Measurements from ENCODE around the gene SH3D19. TPM values are rescaled to one million over a fixed set of nuclear protein-coding genes. Genes with fewer than 3 reads are reported as not detected.
"Not testable (repeated sequence)": the region's sequence is repeated elsewhere in the genome, so short reads cannot be mapped to it uniquely, and the experiment has no call there.

SH3D19 gene
- total RNA-seq, 1 experiment from 2014 or later: 19.3 TPM

GRCh38 chr4:151322161-151322560, 3.2 kb downstream of the SH3D19 start:
- not testable (repeated sequence) for DNase-seq (ENCODE audit: extremely low read depth, low read depth)

GRCh38 chr4:151321586-151321985, 3.8 kb downstream of the SH3D19 start:
- no peak for DNase-seq (ENCODE audit: extremely low read depth, low read depth)

GRCh38 chr4:151319490-151319889, 5.9 kb downstream of the SH3D19 start:
- DNase-seq (ENCODE audit: extremely low read depth, low read depth): no peak

- no peak for DNase-seq (ENCODE audit: extremely low read depth, low read depth)
These were observed 6.9 kb downstream of the SH3D19 start for GRCh38 chr4:151318307-151319006.

GRCh38 chr4:151316645-151317044, 8.8 kb downstream of the SH3D19 start:
- no peak for DNase-seq (ENCODE audit: extremely low read depth, low read depth)

DNA sequence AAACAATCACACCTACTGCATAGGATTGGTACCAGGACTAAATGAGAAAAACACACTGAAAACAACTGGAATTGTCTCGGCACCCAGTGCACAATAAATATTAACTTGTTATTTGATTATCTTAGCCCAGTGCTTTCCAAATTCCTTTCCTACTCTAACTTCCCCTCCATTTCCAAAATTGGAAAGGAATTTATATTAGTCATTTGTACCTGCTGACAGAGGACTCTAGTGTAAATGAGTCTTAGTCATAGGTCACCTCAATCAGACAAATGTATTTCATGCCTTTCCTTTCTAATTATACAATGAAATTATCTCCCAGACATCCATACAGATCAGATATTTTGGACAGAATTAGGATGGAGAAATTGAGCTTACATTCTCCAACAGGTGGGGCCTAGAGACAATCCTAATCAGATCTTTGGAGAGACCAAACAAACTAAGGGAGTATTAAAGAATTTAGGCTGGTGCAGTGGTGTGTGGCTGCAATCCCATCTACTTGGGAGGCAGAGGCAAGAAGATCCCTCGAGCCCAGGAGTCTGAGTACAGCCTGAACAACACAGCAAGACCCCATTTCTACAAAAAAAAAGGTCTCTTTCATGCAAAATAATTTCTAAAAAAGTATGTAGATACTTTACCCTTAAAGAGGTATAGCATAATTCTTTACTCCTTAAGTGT, 10.1 kb downstream of the SH3D19 start:
- DNase-seq (ENCODE audit: extremely low read depth, low read depth): no peak

DNA sequence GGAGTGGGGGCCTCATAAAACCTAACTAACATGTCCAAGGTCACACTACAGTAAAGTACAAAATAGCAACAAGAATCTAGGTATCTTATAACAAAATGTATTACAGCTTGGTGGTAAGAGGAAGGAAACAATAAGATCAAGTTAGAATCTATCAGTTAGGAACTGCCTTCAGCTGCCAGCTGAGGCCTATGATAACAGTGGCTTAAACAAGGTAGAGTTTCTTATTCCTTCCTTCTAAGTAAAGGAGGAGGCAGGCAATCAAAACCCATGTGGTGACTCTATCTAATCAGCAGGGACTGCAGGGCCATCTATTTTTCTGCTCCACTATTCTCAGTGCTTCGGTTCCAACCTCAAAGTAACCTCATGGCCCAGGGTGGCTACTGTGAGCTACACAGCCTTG, 10.9 kb downstream of the SH3D19 start:
- DNase-seq (ENCODE audit: extremely low read depth, low read depth): no peak

GRCh38 chr4:151314010-151314355, 11.4 kb downstream of the SH3D19 start:
- DNase-seq (ENCODE audit: extremely low read depth, low read depth): no peak

GRCh38 chr4:151313306-151314009, 11.9 kb downstream of the SH3D19 start:
- no peak for DNase-seq (ENCODE audit: extremely low read depth, low read depth)

DNA sequence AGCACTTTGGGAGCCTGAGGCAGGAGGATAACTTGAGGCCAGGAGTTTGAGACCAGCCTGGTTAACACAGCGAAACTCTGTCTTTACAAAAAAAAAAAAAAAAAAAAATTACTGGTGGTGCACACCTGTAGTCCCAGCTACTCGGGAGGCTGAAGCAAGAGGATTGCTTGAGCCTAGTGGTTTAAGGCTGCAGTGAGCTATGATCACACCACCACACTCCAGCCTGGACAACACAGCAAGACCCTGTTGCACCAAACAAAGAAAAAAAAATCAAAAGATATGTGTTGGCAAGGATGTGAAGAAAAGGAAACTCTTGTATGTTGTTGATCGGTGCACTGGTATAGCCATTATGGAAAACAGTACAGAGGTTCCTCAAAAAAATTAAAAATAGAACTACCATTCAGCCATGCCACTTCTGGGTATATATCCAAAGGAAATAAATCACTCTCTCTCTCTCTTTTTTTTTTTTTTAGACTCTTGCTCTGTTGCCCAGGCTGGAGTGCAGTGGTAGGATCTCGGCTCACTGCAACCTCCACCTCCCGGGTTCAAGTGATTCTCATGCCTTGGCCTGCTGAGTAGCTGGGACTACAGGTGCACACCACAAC, 15.2 kb downstream of the SH3D19 start:
- DNase-seq (ENCODE audit: extremely low read depth, low read depth): no peak

- DNase-seq (ENCODE audit: extremely low read depth, low read depth): no peak
These were observed 20.6 kb downstream of the SH3D19 start for GRCh38 chr4:151304755-151305154.

- no peak for DNase-seq (ENCODE audit: extremely low read depth, low read depth)
These were observed 21.2 kb downstream of the SH3D19 start for GRCh38 chr4:151304226-151304625.

DNA sequence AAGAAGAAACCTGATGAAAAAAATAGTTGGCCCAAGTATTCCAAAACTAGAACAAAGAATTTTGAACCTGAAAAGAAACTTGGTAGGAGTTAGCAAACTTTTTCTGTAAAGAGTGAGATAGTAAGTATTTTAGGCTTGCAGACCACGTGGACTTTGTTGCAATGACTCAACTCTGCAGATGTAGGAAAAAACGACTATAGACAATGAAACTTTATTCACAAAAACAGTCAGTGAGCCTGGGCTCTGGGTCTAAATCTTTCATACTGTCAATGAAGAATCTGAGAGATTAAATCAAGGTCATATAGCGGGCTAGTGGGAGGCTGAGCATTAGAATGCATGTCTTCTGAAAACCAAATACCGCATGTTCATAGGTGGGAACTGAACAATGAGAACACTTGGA, 23.0 kb downstream of the SH3D19 start:
- DNase-seq (ENCODE audit: extremely low read depth, low read depth): no peak

DNA sequence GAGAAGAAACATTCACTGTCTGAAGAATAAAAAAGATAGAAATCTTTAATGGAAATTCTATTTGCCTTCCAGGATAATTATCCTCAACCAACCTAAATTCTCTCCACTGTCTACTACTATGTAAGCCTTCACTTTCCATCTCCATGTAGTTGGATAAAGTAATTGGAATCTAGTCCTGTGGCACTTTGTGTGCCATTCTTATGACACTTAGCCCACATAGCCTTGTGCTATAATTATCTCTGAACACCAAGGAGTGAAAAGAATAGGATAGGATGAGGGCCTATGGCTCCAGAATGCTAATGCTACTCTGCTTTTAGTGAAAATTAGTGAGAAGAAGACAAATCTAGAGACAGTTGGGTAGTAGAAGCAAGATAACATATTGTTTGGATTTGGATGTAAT, 28.2 kb downstream of the SH3D19 start:
- DNase-seq (ENCODE audit: extremely low read depth, low read depth): no peak

DNA sequence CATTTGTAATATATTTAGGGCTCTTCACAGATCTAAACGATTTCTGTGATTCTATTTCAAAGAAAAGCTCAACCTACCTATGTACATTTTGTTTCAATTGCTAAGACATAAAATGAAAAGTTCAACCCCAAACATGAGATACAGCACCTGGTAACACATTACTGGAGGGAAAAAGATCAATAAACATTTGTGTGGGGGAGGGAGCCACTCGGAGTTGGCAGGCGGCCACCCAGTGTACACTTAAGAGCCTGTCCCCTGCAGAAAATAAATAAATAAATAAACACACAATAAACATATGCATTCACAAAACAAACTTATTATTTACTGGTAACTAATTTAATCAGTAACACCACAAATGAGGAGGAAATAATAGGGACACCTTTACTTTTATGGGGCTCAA, 29.2 kb downstream of the SH3D19 start:
- no peak for DNase-seq (ENCODE audit: extremely low read depth, low read depth)

GRCh38 chr4:151294833-151295496, 30.4 kb downstream of the SH3D19 start:
- DNase-seq (ENCODE audit: extremely low read depth, low read depth): no peak

DNA sequence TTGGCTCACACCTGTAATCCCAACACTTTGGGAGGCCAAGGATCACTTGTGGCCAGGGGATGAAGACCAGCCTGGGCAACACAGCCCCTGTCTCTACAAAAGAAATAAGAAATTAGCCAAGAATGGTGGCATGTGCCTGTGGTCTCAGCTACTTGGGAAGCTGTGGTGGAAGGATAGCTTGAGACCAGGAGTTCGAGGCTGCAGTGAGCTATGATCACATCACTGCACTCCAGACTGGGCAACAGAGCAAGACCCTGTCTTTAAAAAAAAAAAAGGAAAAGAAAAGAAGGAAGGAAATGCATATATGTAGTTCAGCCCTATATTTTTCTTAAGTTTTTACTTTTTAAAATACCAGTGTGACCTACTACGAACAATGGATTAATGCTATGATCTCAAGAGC, 33.4 kb downstream of the SH3D19 start:
- DNase-seq (ENCODE audit: extremely low read depth, low read depth): no peak

- no peak for DNase-seq (ENCODE audit: extremely low read depth, low read depth)
These were observed 33.9 kb downstream of the SH3D19 start for GRCh38 chr4:151291485-151291884.

- no peak for DNase-seq (ENCODE audit: extremely low read depth, low read depth)
These were observed 38.0 kb downstream of the SH3D19 start for GRCh38 chr4:151287409-151287808.

GRCh38 chr4:151284534-151285245, 40.7 kb downstream of the SH3D19 start:
- DNase-seq (ENCODE audit: extremely low read depth, low read depth): no peak
